ENCODE measurements around the gene RRN3. TPM values are rescaled to one million over a fixed set of nuclear protein-coding genes. Genes with fewer than 3 reads are reported as not detected.

The RRN3 gene, protein sequence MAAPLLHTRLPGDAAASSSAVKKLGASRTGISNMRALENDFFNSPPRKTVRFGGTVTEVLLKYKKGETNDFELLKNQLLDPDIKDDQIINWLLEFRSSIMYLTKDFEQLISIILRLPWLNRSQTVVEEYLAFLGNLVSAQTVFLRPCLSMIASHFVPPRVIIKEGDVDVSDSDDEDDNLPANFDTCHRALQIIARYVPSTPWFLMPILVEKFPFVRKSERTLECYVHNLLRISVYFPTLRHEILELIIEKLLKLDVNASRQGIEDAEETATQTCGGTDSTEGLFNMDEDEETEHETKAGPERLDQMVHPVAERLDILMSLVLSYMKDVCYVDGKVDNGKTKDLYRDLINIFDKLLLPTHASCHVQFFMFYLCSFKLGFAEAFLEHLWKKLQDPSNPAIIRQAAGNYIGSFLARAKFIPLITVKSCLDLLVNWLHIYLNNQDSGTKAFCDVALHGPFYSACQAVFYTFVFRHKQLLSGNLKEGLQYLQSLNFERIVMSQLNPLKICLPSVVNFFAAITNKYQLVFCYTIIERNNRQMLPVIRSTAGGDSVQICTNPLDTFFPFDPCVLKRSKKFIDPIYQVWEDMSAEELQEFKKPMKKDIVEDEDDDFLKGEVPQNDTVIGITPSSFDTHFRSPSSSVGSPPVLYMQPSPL
- total RNA-seq: 27.4 and 30.1 TPM in 2 replicates

DNA sequence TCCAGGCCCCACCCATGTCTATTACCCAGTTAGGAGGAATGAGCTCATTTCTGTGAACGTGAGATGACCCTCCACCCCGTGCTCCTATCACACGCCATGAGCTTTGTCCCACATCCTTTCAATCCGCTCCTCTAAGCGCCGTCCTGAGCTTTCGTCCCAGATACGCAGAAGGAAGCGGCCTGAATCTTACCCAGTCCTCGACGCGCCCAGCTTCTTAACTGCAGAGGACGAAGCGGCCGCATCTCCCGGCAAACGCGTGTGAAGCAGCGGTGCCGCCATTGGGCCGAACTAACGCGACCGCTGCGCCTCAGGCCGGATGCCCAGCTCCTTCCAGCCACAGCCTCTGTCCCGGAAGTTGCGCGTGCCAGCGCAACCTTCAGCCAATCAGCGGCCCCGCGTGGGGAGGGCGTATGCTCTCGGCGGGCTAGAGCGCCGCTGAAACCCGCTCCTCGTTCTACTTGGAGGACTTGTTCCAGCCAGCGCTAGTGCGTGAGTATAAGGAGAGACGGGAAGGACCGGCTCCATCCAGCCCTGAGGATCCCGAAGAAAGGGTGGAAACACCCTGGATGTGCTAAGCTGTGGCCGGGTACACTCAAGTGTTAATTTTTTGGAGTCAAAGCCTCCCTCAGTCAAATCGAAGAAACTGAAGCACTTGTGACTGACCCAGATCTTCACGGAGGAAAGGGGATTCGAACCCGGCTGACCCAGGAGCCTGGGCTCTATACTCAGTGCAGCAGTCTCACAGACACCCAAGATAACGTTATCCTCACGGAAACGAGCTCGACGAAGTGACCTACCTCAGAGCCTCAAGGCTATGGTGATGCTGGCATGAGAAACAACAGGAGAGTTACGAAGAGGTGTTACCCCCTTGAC, at the start of gene RRN3:
Gene RRN3, minus strand, starts transcription at position 318 of the 873 bp plus-strand sequence. Its CDS starts 39 bp downstream, at position 279.

Other genes starting within 250 kb of the RRN3 start
- gene NPIPA1, start 156.8 kb downstream of the RRN3 start, total RNA-seq: 43.4 and 55.5 TPM in 2 replicates
- gene PDXDC1, start 119.2 kb downstream of the RRN3 start, total RNA-seq: 80.6 and 106 TPM in 2 replicates
- gene NTAN1, start 38.2 kb downstream of the RRN3 start, total RNA-seq: 46.4 and 50.4 TPM in 2 replicates

All from smooth muscle cell of bladder (primary cell).